ENCODE measurements around the gene GRIK4.

Gene GRIK4

GRCh38 chr11:120668537-120668936, 157.0 kb downstream of the GRIK4 start:
- Histone ChIP-seq H3K9me2 (replicated peaks; ENCODE audit: low read depth, low read length) (no peaks in the 10 kb centered on the region), H3K4me3 (ENCODE audit: low read length, poor library complexity, severe bottlenecking) (no peak overlapping the region), H3K36me3 (ENCODE audit: insufficient read depth, low read length) (no peaks in the 10 kb centered on the region), H2AFZ (ENCODE audit: low read length) (no peak overlapping the region), H3K9me3 (ENCODE audit: insufficient read depth, low read depth, low read length) (no peaks in the 10 kb centered on the region), H3K79me2 (ENCODE audit: insufficient read depth, low read length) (no peaks in the 10 kb centered on the region), H3K9ac (ENCODE audit: low read depth, low read length, poor library complexity, severe bottlenecking) (no peak overlapping the region), H3F3A (ENCODE audit: low read depth) (no peaks in the 10 kb centered on the region), H3K27me3 (ENCODE audit: insufficient read depth, low read length, poor library complexity, severe bottlenecking) (no peaks in the 10 kb centered on the region), H3K4me1 (ENCODE audit: insufficient read depth, low read length, poor library complexity, severe bottlenecking) (no peaks in the 10 kb centered on the region), H4K20me1 (ENCODE audit: insufficient read depth, low read length, poor library complexity, severe bottlenecking) (no peaks in the 10 kb centered on the region), H3K4me2 (ENCODE audit: low read depth, low read length, poor library complexity, severe bottlenecking) (no peak overlapping the region)
- no peak for TF ChIP-seq EZH2phosphoT487 (IDR thresholded peaks at IDR 0.05; ENCODE audit: borderline replicate concordance)
- no peak for TF ChIP-seq CTCF (conservative IDR thresholded peaks at IDR 0.05; ENCODE audit: low read length)

GRCh38 chr11:120674542-120674941, 163.0 kb downstream of the GRIK4 start:
- Histone ChIP-seq H3K79me2 (ENCODE audit: insufficient read depth, low read length) (no peaks in the 10 kb centered on the region), H3K36me3 (ENCODE audit: insufficient read depth, low read length) (no peaks in the 10 kb centered on the region), H4K20me1 (ENCODE audit: insufficient read depth, low read length, poor library complexity, severe bottlenecking) (no peaks in the 10 kb centered on the region), H3K4me3 (ENCODE audit: low read length, poor library complexity, severe bottlenecking) (no peak overlapping the region), H3K4me1 (ENCODE audit: insufficient read depth, low read length, poor library complexity, severe bottlenecking) (no peaks in the 10 kb centered on the region), H3F3A (ENCODE audit: low read depth) (no peaks in the 10 kb centered on the region), H3K27me3 (ENCODE audit: insufficient read depth, low read length, poor library complexity, severe bottlenecking) (no peaks in the 10 kb centered on the region), H2AFZ (ENCODE audit: low read length) (no peak overlapping the region), H3K9me3 (ENCODE audit: insufficient read depth, low read depth, low read length) (no peaks in the 10 kb centered on the region), H3K9me2 (replicated peaks; ENCODE audit: low read depth, low read length) (no peaks in the 10 kb centered on the region), H3K4me2 (ENCODE audit: low read depth, low read length, poor library complexity, severe bottlenecking) (no peak overlapping the region), H3K9ac (ENCODE audit: low read depth, low read length, poor library complexity, severe bottlenecking) (no peak overlapping the region)
- TF ChIP-seq EZH2phosphoT487 (IDR thresholded peaks at IDR 0.05; ENCODE audit: borderline replicate concordance) = no peak
- TF ChIP-seq CTCF (conservative IDR thresholded peaks at IDR 0.05; ENCODE audit: low read length) = no peak

GRCh38 chr11:120675171-120675570, 163.6 kb downstream of the GRIK4 start:
- Histone ChIP-seq H3K79me2 (ENCODE audit: insufficient read depth, low read length) (no peaks in the 10 kb centered on the region), H2AFZ (ENCODE audit: low read length) (no peak overlapping the region), H3K4me1 (ENCODE audit: insufficient read depth, low read length, poor library complexity, severe bottlenecking) (no peaks in the 10 kb centered on the region), H3F3A (ENCODE audit: low read depth) (no peaks in the 10 kb centered on the region), H3K4me2 (ENCODE audit: low read depth, low read length, poor library complexity, severe bottlenecking) (no peak overlapping the region), H3K4me3 (ENCODE audit: low read length, poor library complexity, severe bottlenecking) (no peak overlapping the region), H3K27me3 (ENCODE audit: insufficient read depth, low read length, poor library complexity, severe bottlenecking) (no peaks in the 10 kb centered on the region), H3K9ac (ENCODE audit: low read depth, low read length, poor library complexity, severe bottlenecking) (no peak overlapping the region), H3K9me3 (ENCODE audit: insufficient read depth, low read depth, low read length) (no peaks in the 10 kb centered on the region), H3K9me2 (replicated peaks; ENCODE audit: low read depth, low read length) (no peaks in the 10 kb centered on the region), H4K20me1 (ENCODE audit: insufficient read depth, low read length, poor library complexity, severe bottlenecking) (no peaks in the 10 kb centered on the region), H3K36me3 (ENCODE audit: insufficient read depth, low read length) (no peaks in the 10 kb centered on the region)
- TF ChIP-seq CTCF (conservative IDR thresholded peaks at IDR 0.05; ENCODE audit: low read length) = no peak
- no peak for TF ChIP-seq EZH2phosphoT487 (IDR thresholded peaks at IDR 0.05; ENCODE audit: borderline replicate concordance)
